ENCODE measurements around the gene FZD10.

The FZD10 gene

GRCh38 chr12:130132831-130133511 is 29.3 kb upstream of the FZD10 start:
- DNase-seq (ENCODE audit: low read depth) = no peak

- no peak for DNase-seq (ENCODE audit: low read depth)
These were observed 28.3 kb upstream of the FZD10 start for GRCh38 chr12:130133851-130134562.

- DNase-seq (ENCODE audit: low read depth) = no peak
These were observed 27.7 kb upstream of the FZD10 start for GRCh38 chr12:130134563-130134915.

- no peak for DNase-seq (ENCODE audit: low read depth)
These were observed 25.7 kb upstream of the FZD10 start for GRCh38 chr12:130136509-130137039.

GRCh38 chr12:130137040-130138018 is 24.9 kb upstream of the FZD10 start:
- DNase-seq (ENCODE audit: low read depth) = no peak

GRCh38 chr12:130138478-130138877 is 23.8 kb upstream of the FZD10 start:
- no peak for DNase-seq (ENCODE audit: low read depth)

- DNase-seq (ENCODE audit: low read depth) = no peak
These were observed 22.5 kb upstream of the FZD10 start for GRCh38 chr12:130139567-130140421.

GRCh38 chr12:130141105-130141504 is 21.2 kb upstream of the FZD10 start:
- no peak for DNase-seq (ENCODE audit: low read depth)

- no peak for DNase-seq (ENCODE audit: low read depth)
These were observed 20.2 kb upstream of the FZD10 start for GRCh38 chr12:130141901-130142683.

- DNase-seq (ENCODE audit: low read depth) = no peak
These were observed 19.5 kb upstream of the FZD10 start for GRCh38 chr12:130142736-130143135.

GRCh38 chr12:130143136-130143535 is 19.1 kb upstream of the FZD10 start:
- no peak for DNase-seq (ENCODE audit: low read depth)

- no peak for DNase-seq (ENCODE audit: low read depth)
These were observed 18.0 kb upstream of the FZD10 start for GRCh38 chr12:130144256-130144655.

GRCh38 chr12:130145731-130146130 is 16.5 kb upstream of the FZD10 start:
- DNase-seq (ENCODE audit: low read depth) = no peak

- no peak for DNase-seq (ENCODE audit: low read depth)
These were observed 15.9 kb upstream of the FZD10 start for GRCh38 chr12:130146176-130146931.

GRCh38 chr12:130147875-130148596 is 14.2 kb upstream of the FZD10 start:
- no peak for DNase-seq (ENCODE audit: low read depth)

GRCh38 chr12:130151846-130152245 is 10.4 kb upstream of the FZD10 start:
- DNase-seq (ENCODE audit: low read depth) = no peak

- no peak for DNase-seq (ENCODE audit: low read depth)
These were observed 9.9 kb upstream of the FZD10 start for GRCh38 chr12:130152386-130152785.

GRCh38 chr12:130153803-130154202 is 8.5 kb upstream of the FZD10 start:
- DNase-seq (ENCODE audit: low read depth) = no peak

All from amniotic epithelial cell (primary cell).